ENCODE data around the gene BICC1. TPM values are rescaled to one million over a fixed set of nuclear protein-coding genes. Genes with fewer than 3 reads are reported as not detected.

BICC1 gene
- total RNA-seq, 1 experiment from 2014 or later, result 13.9 TPM

DNA sequence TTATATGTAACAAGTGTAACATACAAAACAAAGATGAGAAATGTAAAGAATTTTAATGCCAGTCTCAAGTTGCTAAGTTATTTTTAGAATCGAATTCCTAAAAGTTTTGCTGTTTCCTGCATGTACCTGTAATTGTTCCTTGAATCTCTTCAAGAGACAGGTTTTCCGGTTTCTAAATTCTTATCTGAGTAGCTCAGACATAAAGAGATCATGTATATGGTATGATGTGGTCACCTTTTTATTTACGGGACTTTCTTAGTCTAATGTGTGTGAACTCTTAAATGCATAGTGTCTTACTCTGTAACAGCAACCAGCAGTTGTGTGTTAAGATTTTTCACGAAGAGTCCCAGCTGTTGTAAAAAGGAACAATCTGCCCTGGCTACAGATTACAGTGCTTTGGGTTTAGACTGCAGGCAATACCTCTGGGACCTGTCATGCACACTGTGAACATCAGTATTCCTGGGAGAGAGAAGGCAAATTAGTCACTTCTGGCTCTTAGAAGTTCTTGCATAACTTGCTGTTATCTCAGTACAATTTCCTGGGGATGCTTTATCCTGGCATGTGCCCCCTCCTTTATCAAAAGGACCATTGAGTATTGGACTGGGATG lies 263.4 kb downstream of the BICC1 start:
- DNase-seq, result peak; percentile 64
- Histone ChIP-seq H3K36me3 (ENCODE audit: low read depth, low read length) (no peaks in the 10 kb centered on the region), H3K9ac (ENCODE audit: low read length) (no peak overlapping the region), H3K79me2 (ENCODE audit: low read length) (no peaks in the 10 kb centered on the region), H3K4me3 (ENCODE audit: low read length) (no peak overlapping the region), H3K27me3 (ENCODE audit: low read length) (peaks cover 10% of the 10 kb centered on the region; the same call in 1 of the 2 replicates), H3K4me2 (ENCODE audit: low read length) (peak overlapping the region; percentile 38), H3F3A (ENCODE audit: low read length, unreplicated experiment) (no peaks in the 10 kb centered on the region), H2AFZ (ENCODE audit: low read length) (no peak overlapping the region), H4K20me1 (ENCODE audit: low read length) (no peaks in the 10 kb centered on the region), H3K9me2 (replicated peaks; ENCODE audit: low read length) (no peaks in the 10 kb centered on the region), H3K9me3 (ENCODE audit: low read length) (no peaks in the 10 kb centered on the region), H3K4me1 (ENCODE audit: insufficient read depth, low read length) (peaks cover 9% of the 10 kb centered on the region), H3K27ac (ENCODE audit: low read length) (no peak overlapping the region)
- intact Hi-C loops (cut with micrococcal nuclease), result no loop called here
- CTCF ChIA-PET, result no interaction called here
- POLR2A ChIA-PET (ENCODE audit: unreplicated experiment), result no interaction called here
- ATAC-seq, result peak; percentile 67
- BruUV-seq (replicated peaks), result no TSS peak
- no peak for TF ChIP-seq EZH2 (IDR thresholded peaks at IDR 0.05; ENCODE audit: low read length, unreplicated experiment)
- TF ChIP-seq EZH2phosphoT487 (IDR thresholded peaks at IDR 0.05; ENCODE audit: borderline replicate concordance, low read length), result no peak
- TF ChIP-seq, protein P1, sequence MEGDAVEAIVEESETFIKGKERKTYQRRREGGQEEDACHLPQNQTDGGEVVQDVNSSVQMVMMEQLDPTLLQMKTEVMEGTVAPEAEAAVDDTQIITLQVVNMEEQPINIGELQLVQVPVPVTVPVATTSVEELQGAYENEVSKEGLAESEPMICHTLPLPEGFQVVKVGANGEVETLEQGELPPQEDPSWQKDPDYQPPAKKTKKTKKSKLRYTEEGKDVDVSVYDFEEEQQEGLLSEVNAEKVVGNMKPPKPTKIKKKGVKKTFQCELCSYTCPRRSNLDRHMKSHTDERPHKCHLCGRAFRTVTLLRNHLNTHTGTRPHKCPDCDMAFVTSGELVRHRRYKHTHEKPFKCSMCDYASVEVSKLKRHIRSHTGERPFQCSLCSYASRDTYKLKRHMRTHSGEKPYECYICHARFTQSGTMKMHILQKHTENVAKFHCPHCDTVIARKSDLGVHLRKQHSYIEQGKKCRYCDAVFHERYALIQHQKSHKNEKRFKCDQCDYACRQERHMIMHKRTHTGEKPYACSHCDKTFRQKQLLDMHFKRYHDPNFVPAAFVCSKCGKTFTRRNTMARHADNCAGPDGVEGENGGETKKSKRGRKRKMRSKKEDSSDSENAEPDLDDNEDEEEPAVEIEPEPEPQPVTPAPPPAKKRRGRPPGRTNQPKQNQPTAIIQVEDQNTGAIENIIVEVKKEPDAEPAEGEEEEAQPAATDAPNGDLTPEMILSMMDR (conservative IDR thresholded peaks at IDR 0.05; ENCODE audit: low read depth, low read length), result no peak

DNA sequence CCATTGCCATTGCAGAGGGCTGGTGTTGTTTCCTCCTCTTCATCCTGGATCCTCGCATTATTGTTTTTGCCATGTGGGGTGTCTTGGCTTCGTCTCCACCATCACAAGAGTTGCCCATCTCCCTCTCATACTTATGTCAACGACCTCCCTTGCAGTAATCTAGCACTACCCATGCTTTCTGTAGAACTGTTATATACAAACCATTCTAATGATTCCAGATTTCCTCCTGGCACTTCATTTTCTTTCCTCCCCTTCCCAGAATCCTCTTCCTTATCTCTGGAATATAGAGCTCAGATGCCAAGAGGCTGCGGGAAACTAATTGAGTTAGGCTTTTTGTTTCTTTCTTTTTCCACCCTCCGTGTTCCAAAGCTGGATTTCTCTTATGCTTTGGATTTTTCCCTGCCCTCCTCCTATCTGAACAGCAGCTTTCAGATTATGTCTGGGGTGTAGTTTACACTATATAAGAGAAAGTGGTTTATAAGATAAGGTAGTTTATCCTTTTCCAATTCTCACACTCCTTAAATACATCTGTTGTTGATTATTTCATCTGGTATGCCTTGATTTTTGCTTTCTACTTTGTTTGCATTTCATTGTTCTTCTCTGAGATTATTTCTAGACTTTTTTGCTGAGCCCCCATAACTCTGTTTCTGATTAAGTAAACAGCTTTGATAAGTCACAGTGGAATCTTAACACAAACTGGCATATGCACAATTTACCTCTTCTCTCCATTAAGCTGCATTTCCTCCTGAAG lies 264.1 kb downstream of the BICC1 start:
- Histone ChIP-seq H4K20me1 (ENCODE audit: low read length) (no peaks in the 10 kb centered on the region), H3K36me3 (ENCODE audit: low read depth, low read length) (no peaks in the 10 kb centered on the region), H3F3A (ENCODE audit: low read length, unreplicated experiment) (no peaks in the 10 kb centered on the region), H3K4me3 (ENCODE audit: low read length) (no peak overlapping the region), H3K27me3 (ENCODE audit: low read length) (peaks cover 10% of the 10 kb centered on the region; the same call in 1 of the 2 replicates), H3K4me1 (ENCODE audit: insufficient read depth, low read length) (peaks cover 9% of the 10 kb centered on the region), H3K9ac (ENCODE audit: low read length) (no peak overlapping the region), H3K4me2 (ENCODE audit: low read length) (no peak overlapping the region), H3K79me2 (ENCODE audit: low read length) (no peaks in the 10 kb centered on the region), H3K27ac (ENCODE audit: low read length) (no peak overlapping the region), H3K9me2 (replicated peaks; ENCODE audit: low read length) (no peaks in the 10 kb centered on the region), H2AFZ (ENCODE audit: low read length) (no peak overlapping the region), H3K9me3 (ENCODE audit: low read length) (no peaks in the 10 kb centered on the region)
- TF ChIP-seq, protein P1 (conservative IDR thresholded peaks at IDR 0.05; ENCODE audit: low read depth, low read length), result no peak
- TF ChIP-seq EZH2phosphoT487 (IDR thresholded peaks at IDR 0.05; ENCODE audit: borderline replicate concordance, low read length) (no peak), EZH2 (IDR thresholded peaks at IDR 0.05; ENCODE audit: low read length, unreplicated experiment) (no peak)
- ATAC-seq, result no peak
- ChIA-PET CTCF (no interaction called here), POLR2A (ENCODE audit: unreplicated experiment) (no interaction called here)
- no TSS peak for BruUV-seq (replicated peaks)
- intact Hi-C loops (cut with micrococcal nuclease), result no loop called here
- no peak for DNase-seq

DNA sequence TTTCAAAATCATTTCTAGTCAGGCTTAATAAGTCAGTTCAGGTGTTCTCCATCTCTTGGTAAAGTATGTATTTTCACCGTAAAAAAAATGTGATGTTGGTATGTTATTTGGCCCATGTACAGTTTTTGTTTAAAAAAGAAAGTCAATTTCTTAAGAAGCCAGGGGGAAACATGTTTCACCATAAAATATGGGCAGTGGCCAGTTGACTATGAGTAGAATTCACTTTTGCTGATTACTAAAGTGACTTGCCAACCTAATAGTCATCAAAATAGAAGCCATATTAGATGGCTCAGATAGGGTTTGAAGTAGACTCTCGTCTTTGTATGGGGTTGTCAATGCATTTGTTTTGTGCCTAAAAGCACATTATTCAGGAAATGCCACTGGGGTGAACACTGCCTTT lies 266.3 kb downstream of the BICC1 start:
- CTCF ChIA-PET, result no interaction called here
- no peak overlapping the region for H3K27ac ChIP-seq (ENCODE audit: low read length)
- POLR2A ChIA-PET (ENCODE audit: unreplicated experiment), result no interaction called here
- H3F3A ChIP-seq (ENCODE audit: low read length, unreplicated experiment), result no peaks in the 10 kb centered on the region
- no peaks in the 10 kb centered on the region for H3K9me2 ChIP-seq (replicated peaks; ENCODE audit: low read length)
- no TSS peak for BruUV-seq (replicated peaks)
- no peaks in the 10 kb centered on the region for H3K79me2 ChIP-seq (ENCODE audit: low read length)
- intact Hi-C loops (cut with micrococcal nuclease), result no loop called here
- H3K4me2 ChIP-seq (ENCODE audit: low read length), result no peak overlapping the region
- no peaks in the 10 kb centered on the region for H3K36me3 ChIP-seq (ENCODE audit: low read depth, low read length)
- H3K4me3 ChIP-seq (ENCODE audit: low read length), result no peak overlapping the region
- no peak overlapping the region for H3K9ac ChIP-seq (ENCODE audit: low read length)
- H4K20me1 ChIP-seq (ENCODE audit: low read length), result no peaks in the 10 kb centered on the region
- no peak for DNase-seq
- peaks cover 22% of the 10 kb centered on the region for H3K4me1 ChIP-seq (ENCODE audit: insufficient read depth, low read length)
- no peak overlapping the region for H2AFZ ChIP-seq (ENCODE audit: low read length)
- peaks cover 6% of the 10 kb centered on the region; the same call in 1 of the 2 replicates for H3K27me3 ChIP-seq (ENCODE audit: low read length)
- ATAC-seq, result no peak
- no peak for TF ChIP-seq EZH2 (IDR thresholded peaks at IDR 0.05; ENCODE audit: low read length, unreplicated experiment)
- TF ChIP-seq EZH2phosphoT487 (IDR thresholded peaks at IDR 0.05; ENCODE audit: borderline replicate concordance, low read length), result no peak
- TF ChIP-seq, protein P1 (conservative IDR thresholded peaks at IDR 0.05; ENCODE audit: low read depth, low read length), result no peak
- H3K9me3 ChIP-seq (ENCODE audit: low read length), result no peaks in the 10 kb centered on the region

Data from PC-3 (cell line).